GM12878 (cell line): ENCODE measurements around the gene LMAN2L. TPM values are rescaled to one million over a fixed set of nuclear protein-coding genes. Genes with fewer than 3 reads are reported as not detected.

Source experiments
- ATAC-seq: fragments of 200-7000 bp; cut with Tn5 transposase; 3 replicates; pipeline ENCODE4 v1.9.1; 2020; ENCODE audit warnings: mild to moderate bottlenecking, moderate library complexity
- BruUV-seq: library from RNA; stranded (reverse); fragments of 400-500 nt; replicated peaks from 2 replicates; lab custom pipeline; 2021; lab: Mats Ljungman, UMichigan
- CTCF ChIA-PET: fragments of 300-600 bp; sonication (Branson Sonifier 250); formaldehyde crosslinking; extraction: SDS; loops from one replicate; lab custom pipeline; 2021; ENCODE audit warnings: inconsistent platforms; lab: Yijun Ruan, JAX
- POLR2A ChIA-PET: fragments of 350-600 bp; formaldehyde crosslinking; extraction: SDS; loops from one replicate; lab custom pipeline; 2021; ENCODE audit warnings: inconsistent platforms; lab: Charles Lee
- RAD21 ChIA-PET: fragments of 300-600 bp; sonication (Branson Sonifier 250); formaldehyde crosslinking; loops from one replicate; lab custom pipeline; 2023; ENCODE audit warnings: antibody characterized with exemption; ENCODE audit not compliant: unreplicated experiment; lab: Charles Lee
- SMC1A ChIA-PET: fragments of 300-600 bp; sonication (Branson Sonifier 250); formaldehyde crosslinking; loops from one replicate; lab custom pipeline; 2023; ENCODE audit not compliant: unreplicated experiment, uncharacterized antibody; lab: Charles Lee
- DNase-seq: peaks from one replicate; pipeline ENCODE4 v3.0.0-alpha.2; 2011; ENCODE audit warnings: low read depth, low spot score
- FAIRE-seq: peaks from 3 replicates; lab custom pipeline; 2011; peaks lifted over from hg19 to GRCh38; lab: Jason Lieb, UNC
- H2AFZ ChIP-seq: 2 replicates; pipeline ENCODE4 v1.6.0; 2011; ENCODE audit warnings: low read depth, low read length, control low read depth; ENCODE audit not compliant: control insufficient read depth
- H3K27ac ChIP-seq: 2 replicates; pipeline ENCODE4 v1.5.1; 2011; ENCODE audit warnings: control low read depth; ENCODE audit not compliant: control insufficient read depth, insufficient read depth
- H3K27me3 ChIP-seq, 2 experiments: replicated peaks in 1 of 2; 2 replicates each; pipeline versions ENCODE4 v1.6.0 to v1.6.1; 2011; ENCODE audit warnings: low read length in 1 of 2; ENCODE audit not compliant: control insufficient read depth in 2 of 2, insufficient read depth in 2 of 2
- H3K36me3 ChIP-seq, 2 experiments: 2 replicates each; pipeline ENCODE4 v1.5.1; 2011; ENCODE audit warnings: low read length in 1 of 2; ENCODE audit not compliant: control insufficient read depth in 2 of 2, insufficient read depth in 2 of 2
- H3K4me1 ChIP-seq: 2 replicates; pipeline ENCODE4 v1.6.1; 2011; ENCODE audit warnings: mild to moderate bottlenecking, low read length, moderate library complexity, mixed read lengths; ENCODE audit not compliant: control insufficient read depth, insufficient read depth
- H3K4me2 ChIP-seq: 2 replicates; pipeline ENCODE4 v1.6.0; 2011; ENCODE audit warnings: control low read depth; ENCODE audit not compliant: control insufficient read depth, insufficient read depth
- H3K4me3 ChIP-seq: fragments of 200-600 bp; sonication (generic); 2 replicates; pipeline ENCODE4 v1.5.1; 2016
- H3K79me2 ChIP-seq: 2 replicates; pipeline ENCODE4 v1.6.0; 2011; ENCODE audit warnings: low read length; ENCODE audit not compliant: control insufficient read depth, insufficient read depth
- H3K9ac ChIP-seq: 2 replicates; pipeline ENCODE4 v1.8.0; 2011; ENCODE audit warnings: low read length, control low read depth, mixed read lengths; ENCODE audit not compliant: control insufficient read depth, insufficient read depth
- H3K9me3 ChIP-seq: replicated peaks from 3 replicates; pipeline ENCODE4 v1.5.1; 2011; ENCODE audit warnings: mild to moderate bottlenecking, low read length; ENCODE audit not compliant: control insufficient read depth, insufficient read depth
- H4K20me1 ChIP-seq: 2 replicates; pipeline ENCODE4 v1.6.0; 2011; ENCODE audit not compliant: control insufficient read depth, insufficient read depth
- CHD2 ChIP-seq: IDR thresholded peaks from 2 replicates; pipeline ENCODE4 v1.6.1; 2011; ENCODE audit warnings: low read depth, low read length, improper control_type of control experiment, borderline replicate concordance
- EED ChIP-seq: sonication (generic); IDR thresholded peaks from 2 replicates; pipeline ENCODE4 v1.6.1; 2016; ENCODE audit warnings: antibody characterized with exemption, low read depth
- EGR1 ChIP-seq, 2 experiments: IDR thresholded peaks; 1 replicate in 1 of 2; 2 replicates in 1 of 2; pipeline ENCODE4 v1.6.1; 2011 to 2012; ENCODE audit warnings: low read depth in 2 of 2, low read length in 2 of 2, borderline replicate concordance in 1 of 2, mild to moderate bottlenecking in 1 of 2, moderate library complexity in 1 of 2
- GATAD2B ChIP-seq: fragments of 450-650 bp; conservative IDR thresholded peaks from 2 replicates; pipeline ENCODE4 v1.6.1; 2017; ENCODE audit warnings: low read depth, mild to moderate bottlenecking, moderate library complexity
- IKZF1 ChIP-seq: fragments of 450-650 bp; conservative IDR thresholded peaks from 2 replicates; pipeline ENCODE4 v1.6.1; 2017; ENCODE audit warnings: antibody characterized with exemption, mild to moderate bottlenecking
- IKZF2 ChIP-seq, 2 experiments: fragments of 450-650 bp; IDR thresholded peaks; 2 replicates each; pipeline ENCODE4 v1.6.1; 2017; ENCODE audit warnings: mild to moderate bottlenecking in 2 of 2, moderate library complexity in 2 of 2
- KAT2A ChIP-seq: conservative IDR thresholded peaks from 2 replicates; pipeline ENCODE4 v1.6.1; 2011; ENCODE audit warnings: low read depth, low read length; ENCODE audit not compliant: control insufficient read depth
- KDM1A ChIP-seq: fragments of 200-600 bp; sonication (generic); IDR thresholded peaks from 2 replicates; pipeline ENCODE4 v1.6.1; 2016; ENCODE audit warnings: borderline replicate concordance
- KLF5 ChIP-seq: fragments of 450-650 bp; IDR thresholded peaks from 2 replicates; pipeline ENCODE4 v1.6.1; 2014; ENCODE audit warnings: mild to moderate bottlenecking; ENCODE audit not compliant: partially characterized antibody
- RB1 ChIP-seq: fragments of 450-650 bp; formaldehyde crosslinking; IDR thresholded peaks from 2 replicates; pipeline ENCODE4 v1.6.1; 2017; ENCODE audit warnings: mild to moderate bottlenecking, borderline replicate concordance
- RUNX3 ChIP-seq: IDR thresholded peaks from 2 replicates; pipeline ENCODE4 v1.6.1; 2012; ENCODE audit warnings: low read length, inconsistent platforms
- SIX5 ChIP-seq: IDR thresholded peaks from 2 replicates; pipeline ENCODE4 v1.6.1; 2011; ENCODE audit warnings: mild to moderate bottlenecking, low read depth, low read length, moderate library complexity; ENCODE audit not compliant: severe bottlenecking
- TAF1 ChIP-seq: IDR thresholded peaks from 2 replicates; pipeline ENCODE4 v1.6.1; 2011; ENCODE audit warnings: mild to moderate bottlenecking, low read depth, low read length, borderline replicate concordance
- WGBS: methylation state at CpG from one replicate; pipeline ENCODE4 v1.1.6; 2016; ENCODE audit warnings: low lambda C conversion rate; ENCODE audit not compliant: insufficient replicate concordance, insufficient coverage; ENCODE audit errors: missing lambda C conversion rate; 5-methylcytosine and 5-hydroxymethylcytosine counted together
- in situ Hi-C: fragments of 300-500 bp; cut with MboI; formaldehyde crosslinking; loops from 9 replicates; pipeline ENCODE4 v1.14.3; 2018; ENCODE audit warnings: mixed read lengths
- intact Hi-C: fragments of 100-400 bp; cut with micrococcal nuclease; formaldehyde crosslinking; loops from one replicate; pipeline ENCODE4 v1.14.2; 2022; ENCODE audit not compliant: unreplicated experiment
- polyA plus RNA-seq, 11 experiments: library from polyadenylated mRNA; depleted of rRNA in 4 of 11; unstranded in 6 of 11; stranded (reverse) in 5 of 11; fragments of >200 nt; fragmentation: Nextera tagmentation in 4 of 11; fragmentation: Illumina TruSeq in 1 of 11; extraction: Ambion mirVana in 4 of 11; extraction: Trizol in 1 of 11; gene quantifications; 1 replicate in 1 of 11; 2 replicates in 10 of 11; pipeline versions ENCODE4 v1.2.1 to v1.2.3, GENCODE V29; 2011 to 2016; ENCODE audit warnings: inconsistent platforms in 2 of 11, missing spikeins in 2 of 11, low read depth in 1 of 11
- total RNA-seq, 4 experiments: library from RNA; depleted of rRNA in 3 of 4; stranded (reverse); fragments of >200 nt in 3 of 4; fragmentation: Illumina TruSeq in 1 of 4; extraction: Trizol in 1 of 4; gene quantifications; 2 replicates each; pipeline versions ENCODE4 v1.2.1 to v1.2.3, GENCODE V29; 2013 to 2021

LMAN2L gene
- total and polyA plus RNA-seq, 10 of the 15 experiments (the other 5 are each of a cell fraction or from before 2014, with no cell fraction given): 5.7 to 16.3 (median 10.7) TPM

DNA sequence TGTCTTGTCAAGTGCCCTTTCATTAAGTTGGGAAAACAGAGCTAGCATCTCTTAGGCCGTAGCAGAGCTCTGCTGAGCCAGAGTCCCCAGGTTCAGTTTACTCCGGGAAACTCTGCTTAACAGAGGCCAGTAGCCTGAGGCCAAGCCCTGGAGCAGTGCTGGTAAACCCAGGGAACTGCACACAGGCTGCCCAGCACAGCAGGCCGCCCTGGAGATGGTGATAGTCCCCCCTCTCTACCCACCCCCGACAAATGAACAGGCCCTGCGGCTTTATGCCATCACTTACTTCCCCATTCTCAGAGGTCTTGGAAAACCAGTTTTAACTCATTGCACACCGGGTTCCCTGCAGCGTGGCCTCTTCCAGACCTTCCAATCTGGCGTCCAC lies 24.4 kb upstream of the LMAN2L start:
- Histone ChIP-seq H3K4me2 (peak overlapping the region; percentile 100), H3K9ac (peak overlapping the region; percentile 83), H3K4me1 (peaks cover 34% of the 10 kb centered on the region), H3K27me3 (no peaks in the 10 kb centered on the region), H4K20me1 (no peaks in the 10 kb centered on the region), H3K4me3 (peak overlapping the region; percentile 91), H3K9me3 (no peaks in the 10 kb centered on the region), H3K79me2 (peaks cover 76% of the 10 kb centered on the region), H3K27ac (peak overlapping the region; percentile 72), H3K36me3 (0 out of 4 replicates have a peak, but pooled peaks cover 0 to 5% of the 10 kb centered on the region in 2 experiments), H2AFZ (peak overlapping the region; percentile 62)
- 51% methylated on average over 8 of the region's 8 CpGs for WGBS
- ChIA-PET POLR2A (interaction anchor here (0.6 to 7.5 kb wide), 6 partner anchors 10 to 101 kb away, joined by 3 to 88 read pairs (median 6); partner anchors contain the start of gene ANKRD39), SMC1A (interaction anchor here (1.0 to 5.9 kb wide), 14 partner anchors 12 to 226 kb away, joined by 3 to 100 read pairs (median 4); partner anchors contain the start of gene ANKRD39), RAD21 (interaction anchor here (0.6 to 6.4 kb wide), 9 partner anchors 10 to 257 kb away, joined by 3 to 92 read pairs (median 10); partner anchors contain the start of genes ANKRD39, CNNM3 and KANSL3), CTCF (interaction anchor here (0.8 to 7.5 kb wide), 18 partner anchors 12 to 348 kb away, joined by 3 to 153 read pairs (median 6); partner anchors contain the start of genes ANKRD36, ANKRD39, KANSL3 and LMAN2L)
- DNase-seq: no peak
- TF ChIP-seq KLF5 (peak; percentile 11), SIX5 (no peak)
- intact Hi-C loops (loop anchor here (2.0 to 10.0 kb wide), 2 partner anchors 37 to 229 kb away; partner anchors contain the start of gene ARID5A), in situ Hi-C loops (no loop called here)
- peak; percentile 25 for ATAC-seq
- FAIRE-seq: no peak
- no TSS peak for BruUV-seq

- SMC1A ChIA-PET: interaction anchor here (0.6 to 5.9 kb wide), 27 partner anchors 8 to 253 kb away, joined by 3 to 100 read pairs (median 4); partner anchors contain the start of gene ANKRD39
- no TSS peak for BruUV-seq
- intact Hi-C loops: loop anchor here (2.0 to 10.0 kb wide), 2 partner anchors 37 to 229 kb away; partner anchors contain the start of gene ARID5A
- DNase-seq (no peak), FAIRE-seq (no peak), ATAC-seq (peak; percentile 53)
- no peaks in the 10 kb centered on the region for H4K20me1 ChIP-seq
- peak overlapping the region; percentile 62 for H2AFZ ChIP-seq
- peaks cover 74% of the 10 kb centered on the region for H3K79me2 ChIP-seq
- in situ Hi-C loops: no loop called here
- peaks cover 33% of the 10 kb centered on the region for H3K4me1 ChIP-seq
- peak overlapping the region; percentile 100 for H3K4me2 ChIP-seq
- H3K27ac ChIP-seq: peak overlapping the region; percentile 72
- no peaks in the 10 kb centered on the region for H3K9me3 ChIP-seq
- RAD21 ChIA-PET: interaction anchor here (0.6 to 6.4 kb wide), 22 partner anchors 11 to 253 kb away, joined by 3 to 92 read pairs (median 4); partner anchors contain the start of genes ANKRD39, CNNM3 and KANSL3
- no peaks in the 10 kb centered on the region for H3K27me3 ChIP-seq
- WGBS: 20% methylated on average over 5 of the region's 7 CpGs
- POLR2A ChIA-PET: interaction anchor here (0.6 to 7.5 kb wide), 11 partner anchors 11 to 225 kb away, joined by 3 to 88 read pairs (median 4); partner anchors contain the start of genes ANKRD39, CNNM3 and KANSL3
- H3K4me3 ChIP-seq: peak overlapping the region; percentile 91
- H3K9ac ChIP-seq: peak overlapping the region; percentile 83
- H3K36me3 ChIP-seq: 0 out of 4 replicates have a peak, but pooled peaks cover 0 to 5% of the 10 kb centered on the region in 2 experiments
- CTCF ChIA-PET: interaction anchor here (0.5 to 7.5 kb wide), 41 partner anchors 12 to 1229 kb away, joined by 3 to 153 read pairs (median 4); partner anchors contain the start of genes ANKRD36, ANKRD39, CNNM3 and KANSL3
- TF ChIP-seq IKZF2 (IDR thresholded peaks at IDR 0.05) (peak; percentile 27 to 51), RUNX3 (peak; percentile 78), CHD2 (0 out of 2 replicates have a peak, but pooled peaks have one; percentile 46), EGR1 (IDR thresholded peaks at IDR 0.05; ENCODE audit: borderline replicate concordance in 1 of 2, low read depth in 2 of 2, low read length in 2 of 2) (peak in 1 of 2 experiments; percentile 47; a peak in 2 of 3 replicates), EED (0 out of 2 replicates have a peak, but pooled peaks have one; percentile 27), GATAD2B (peak; percentile 45; the same call in 1 of the 2 replicates), KAT2A (no peak), IKZF1 (peak; percentile 47; the same call in 1 of the 2 replicates), KDM1A (no peak), RB1 (no peak), TAF1 (no peak)
Measured at GRCh38 chr2:96763511-96764252, 23.8 kb upstream of the LMAN2L start.
